Peyer's patch (tissue), 4 donors: Measurements from ENCODE around the gene ZNF563. TPM values are rescaled to one million over a fixed set of nuclear protein-coding genes. Genes with fewer than 3 reads are reported as not detected.
"Not testable (repeated sequence)": the region's sequence is repeated elsewhere in the genome, so short reads cannot be mapped to it uniquely, and the experiment has no call there.

ENCODE experiments used
- DNase-seq, 3 donors: peaks; one replicate each; pipeline ENCODE4 v3.0.0-alpha.2; 2017 to 2019
- H3K27ac ChIP-seq, 4 donors: fragments of 200-600 bp; sonication (generic); one replicate each; pipeline ENCODE4 v1.5.1; 2016 to 2019
- H3K27me3 ChIP-seq, 2 donors: fragments of 200-600 bp; sonication (generic); one replicate each; pipeline ENCODE4 v1.5.1; 2019
- H3K36me3 ChIP-seq, 3 donors: fragments of 200-600 bp; sonication (generic); one replicate each; pipeline ENCODE4 v1.5.1; 2016 to 2019
- H3K4me1 ChIP-seq, 4 donors: fragments of 200-600 bp; sonication (generic); one replicate each; pipeline ENCODE4 v1.5.1; 2016 to 2019
- H3K4me3 ChIP-seq, 4 donors: fragments of 200-600 bp; sonication (generic); 1 replicate in 3 of 4; 2 replicates in 1 of 4; pipeline ENCODE4 v1.5.1; 2016 to 2019; ENCODE audit warnings: mild to moderate bottlenecking in 1 of 4
- H3K9me3 ChIP-seq, 4 donors: fragments of 200-600 bp; sonication (generic); one replicate each; pipeline ENCODE4 v1.5.1; 2016 to 2019; ENCODE audit warnings: mild to moderate bottlenecking in 1 of 4
- CTCF ChIP-seq, 6 experiments: fragments of 450-650 bp in 4 of 6; fragments of 200-600 bp in 2 of 6; sonication (generic) in 1 of 6; IDR thresholded peaks; one replicate each; pipeline ENCODE4 v1.5.1; 2017 to 2019; ENCODE audit warnings: antibody characterized with exemption in 6 of 6, mild to moderate bottlenecking in 3 of 6, moderate library complexity in 1 of 6
- POLR2A ChIP-seq, 2 donors: fragments of 450-650 bp; IDR thresholded peaks; one replicate each; pipeline ENCODE4 v1.5.1; 2017; ENCODE audit warnings: antibody characterized with exemption in 2 of 2, mild to moderate bottlenecking in 2 of 2, moderate library complexity in 2 of 2
- total RNA-seq, 4 donors: library from RNA; depleted of rRNA; stranded (reverse); fragments of >200 nt; gene quantifications; one replicate each; pipeline ENCODE4 v1.1.0, GENCODE V29; 2016

The ZNF563 gene
- total RNA-seq, 4 donors from 2014 or later, result 1.8 to 9.1 (median 4.1) TPM

GRCh38 chr19:12364391-12365235, 31.2 kb upstream of the ZNF563 start:
- Histone ChIP-seq H3K27ac (peak overlapping the region; percentile 72 to 83 (median 78)), H3K27me3 (no peaks in the 10 kb centered on the region), H3K4me3 (peak overlapping the region; percentile 82 to 91 (median 87)), H3K9me3 (no peaks in the 10 kb centered on the region), H3K4me1 (peaks cover 0 to 14% (median 4%) of the 10 kb centered on the region in 4 donors), H3K36me3 (no peaks in the 10 kb centered on the region)
- TF ChIP-seq POLR2A (IDR thresholded peaks at IDR 0.05) (no peak), CTCF (IDR thresholded peaks at IDR 0.05) (no peak)
- DNase-seq, result peak in 1 of 3 donors; percentile 51

- H3K27me3 ChIP-seq, DNase-seq: not testable (repeated sequence)
- peaks cover 0 to 14% (median 4%) of the 10 kb centered on the region in 4 donors for H3K4me1 ChIP-seq
Observed at GRCh38 chr19:12362236-12362635, 28.8 kb upstream of the ZNF563 start.

GRCh38 chr19:12353375-12353774, 19.9 kb upstream of the ZNF563 start:
- TF ChIP-seq CTCF (IDR thresholded peaks at IDR 0.05), result no peak
- no peak for TF ChIP-seq POLR2A (IDR thresholded peaks at IDR 0.05)
- Histone ChIP-seq H3K27me3 (no peaks in the 10 kb centered on the region), H3K4me3 (no peak overlapping the region), H3K4me1 (no peaks in the 10 kb centered on the region), H3K9me3 (peaks cover 0 to 55% (median 9%) of the 10 kb centered on the region in 4 donors), H3K27ac (no peak overlapping the region), H3K36me3 (peaks cover 0 to 28% (median 0%) of the 10 kb centered on the region in 3 donors)
- no peak for DNase-seq

More at GRCh38 chr19:12362236-12362635, 28.8 kb upstream of the ZNF563 start:
- not testable (repeated sequence) for H3K27ac ChIP-seq, H3K4me3 ChIP-seq, H3K36me3 ChIP-seq, H3K9me3 ChIP-seq

GRCh38 chr19:12350890-12351197, 17.4 kb upstream of the ZNF563 start:
- H3K27ac ChIP-seq, result no peak overlapping the region
- H3K9me3 ChIP-seq, result peaks cover 0 to 56% (median 9%) of the 10 kb centered on the region in 4 donors
- H3K4me3 ChIP-seq, result no peak overlapping the region
- H3K4me1 ChIP-seq, result no peaks in the 10 kb centered on the region
- TF ChIP-seq POLR2A (IDR thresholded peaks at IDR 0.05), result no peak
- TF ChIP-seq CTCF (IDR thresholded peaks at IDR 0.05), result no peak
- peaks cover 0 to 28% (median 0%) of the 10 kb centered on the region in 3 donors for H3K36me3 ChIP-seq
- DNase-seq, result no peak
- no peaks in the 10 kb centered on the region for H3K27me3 ChIP-seq

- Histone ChIP-seq H3K27me3 (no peaks in the 10 kb centered on the region), H3K4me3 (no peak overlapping the region), H3K4me1 (no peaks in the 10 kb centered on the region), H3K9me3 (peaks cover 0 to 55% (median 9%) of the 10 kb centered on the region in 4 donors), H3K27ac (no peak overlapping the region), H3K36me3 (peaks cover 0 to 28% (median 0%) of the 10 kb centered on the region in 3 donors)
- no peak for DNase-seq
- TF ChIP-seq POLR2A (IDR thresholded peaks at IDR 0.05) (no peak), CTCF (IDR thresholded peaks at IDR 0.05) (no peak)
Observed at GRCh38 chr19:12350185-12350889, 16.9 kb upstream of the ZNF563 start.

GRCh38 chr19:12346896-12347295, 13.5 kb upstream of the ZNF563 start:
- Histone ChIP-seq H3K27me3 (no peaks in the 10 kb centered on the region), H3K9me3 (peaks cover 0 to 46% (median 5%) of the 10 kb centered on the region in 4 donors), H3K36me3 (peaks cover 0 to 26% (median 0%) of the 10 kb centered on the region in 3 donors), H3K27ac (no peak overlapping the region), H3K4me3 (no peak overlapping the region), H3K4me1 (no peaks in the 10 kb centered on the region)
- no peak for DNase-seq
- peak in 2 of 6 experiments; percentile 28 to 31 for TF ChIP-seq CTCF (IDR thresholded peaks at IDR 0.05)
- no peak for TF ChIP-seq POLR2A (IDR thresholded peaks at IDR 0.05)
